Measurements from ENCODE around the gene SGPL1. TPM values are rescaled to one million over a fixed set of nuclear protein-coding genes. Genes with fewer than 3 reads are reported as not detected.
A peak's percentile ranks its signal among the peaks of the same experiment; 100 is the strongest.

Gene SGPL1
- total RNA-seq, 1 donor from 2014 or later = 8.2 TPM

- TF ChIP-seq, protein P1, sequence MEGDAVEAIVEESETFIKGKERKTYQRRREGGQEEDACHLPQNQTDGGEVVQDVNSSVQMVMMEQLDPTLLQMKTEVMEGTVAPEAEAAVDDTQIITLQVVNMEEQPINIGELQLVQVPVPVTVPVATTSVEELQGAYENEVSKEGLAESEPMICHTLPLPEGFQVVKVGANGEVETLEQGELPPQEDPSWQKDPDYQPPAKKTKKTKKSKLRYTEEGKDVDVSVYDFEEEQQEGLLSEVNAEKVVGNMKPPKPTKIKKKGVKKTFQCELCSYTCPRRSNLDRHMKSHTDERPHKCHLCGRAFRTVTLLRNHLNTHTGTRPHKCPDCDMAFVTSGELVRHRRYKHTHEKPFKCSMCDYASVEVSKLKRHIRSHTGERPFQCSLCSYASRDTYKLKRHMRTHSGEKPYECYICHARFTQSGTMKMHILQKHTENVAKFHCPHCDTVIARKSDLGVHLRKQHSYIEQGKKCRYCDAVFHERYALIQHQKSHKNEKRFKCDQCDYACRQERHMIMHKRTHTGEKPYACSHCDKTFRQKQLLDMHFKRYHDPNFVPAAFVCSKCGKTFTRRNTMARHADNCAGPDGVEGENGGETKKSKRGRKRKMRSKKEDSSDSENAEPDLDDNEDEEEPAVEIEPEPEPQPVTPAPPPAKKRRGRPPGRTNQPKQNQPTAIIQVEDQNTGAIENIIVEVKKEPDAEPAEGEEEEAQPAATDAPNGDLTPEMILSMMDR (IDR thresholded peaks at IDR 0.05; ENCODE audit: borderline replicate concordance) = no peak
- no peaks in the 10 kb centered on the region for H3K36me3 ChIP-seq
- no peaks in the 10 kb centered on the region for H3K9me3 ChIP-seq (replicated peaks)
- peaks cover 12% of the 10 kb centered on the region for H3K27me3 ChIP-seq (ENCODE audit: low read depth)
- peaks cover 13% of the 10 kb centered on the region for H3K4me1 ChIP-seq
- H3K27ac ChIP-seq (replicated peaks) = no peak overlapping the region
- H3K4me3 ChIP-seq = no peak overlapping the region
- intact Hi-C loops (cut with micrococcal nuclease) = no loop called here
- DNase-seq = no peak
Measured at GRCh38 chr10:70780370-70780760, 35.4 kb upstream of the SGPL1 start.

GRCh38 chr10:70780772-70781171 is 35.0 kb upstream of the SGPL1 start:
- no peaks in the 10 kb centered on the region for H3K36me3 ChIP-seq
- H3K4me3 ChIP-seq = no peak overlapping the region
- H3K4me1 ChIP-seq = peaks cover 13% of the 10 kb centered on the region
- intact Hi-C loops (cut with micrococcal nuclease) = no loop called here
- H3K9me3 ChIP-seq (replicated peaks) = no peaks in the 10 kb centered on the region
- TF ChIP-seq, protein P1 (IDR thresholded peaks at IDR 0.05; ENCODE audit: borderline replicate concordance) = no peak
- DNase-seq = no peak
- H3K27ac ChIP-seq (replicated peaks) = no peak overlapping the region
- peaks cover 14% of the 10 kb centered on the region for H3K27me3 ChIP-seq (ENCODE audit: low read depth)

- no peak for DNase-seq
- intact Hi-C loops (cut with micrococcal nuclease) = no loop called here
- Histone ChIP-seq H3K27me3 (ENCODE audit: low read depth) (peaks cover 14% of the 10 kb centered on the region), H3K4me3 (no peak overlapping the region), H3K9me3 (replicated peaks) (no peaks in the 10 kb centered on the region), H3K36me3 (no peaks in the 10 kb centered on the region), H3K27ac (replicated peaks) (no peak overlapping the region), H3K4me1 (peaks cover 13% of the 10 kb centered on the region)
- TF ChIP-seq, protein P1 (IDR thresholded peaks at IDR 0.05; ENCODE audit: borderline replicate concordance) = no peak
Measured at GRCh38 chr10:70781461-70782051, 34.2 kb upstream of the SGPL1 start.

DNA sequence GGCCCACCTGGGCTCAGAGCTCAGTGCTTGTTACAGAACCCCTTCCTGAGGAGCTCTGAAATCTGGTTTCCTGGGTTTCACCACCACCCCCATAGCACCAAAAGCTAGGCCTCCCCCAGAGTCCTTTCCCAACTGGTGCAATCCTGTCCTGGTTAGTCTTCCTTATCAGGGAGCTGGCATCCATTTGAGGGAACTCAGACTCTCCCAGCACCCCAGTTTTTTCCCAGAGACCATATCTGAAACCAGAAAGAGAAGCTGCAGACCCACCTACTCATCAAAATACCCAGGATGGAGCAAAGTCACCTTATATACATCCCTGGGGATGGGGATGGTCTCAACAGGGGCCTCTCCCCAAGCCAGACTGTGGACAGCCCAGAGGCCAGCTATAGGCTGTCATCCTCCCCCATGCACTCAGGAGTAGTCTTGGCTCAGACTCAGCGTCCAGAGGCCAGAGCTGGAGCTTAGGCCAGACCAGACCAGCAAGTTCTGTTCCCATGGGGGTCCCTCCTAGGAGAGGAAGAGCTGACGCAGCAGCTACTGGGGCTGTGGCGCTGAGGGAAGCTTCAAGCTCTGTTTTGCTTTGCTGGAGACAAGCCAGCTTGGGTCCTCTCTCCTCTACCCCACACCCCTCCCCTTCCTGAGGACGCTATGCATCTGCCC is 33.5 kb upstream of the SGPL1 start:
- peak; percentile 34 for DNase-seq
- TF ChIP-seq, protein P1 (IDR thresholded peaks at IDR 0.05; ENCODE audit: borderline replicate concordance) = no peak

GRCh38 chr10:70782746-70783680 is 32.7 kb upstream of the SGPL1 start:
- no peak for DNase-seq
- Histone ChIP-seq H3K4me3 (no peak overlapping the region), H3K36me3 (no peaks in the 10 kb centered on the region), H3K27ac (replicated peaks) (no peak overlapping the region), H3K27me3 (ENCODE audit: low read depth) (peaks cover 14% of the 10 kb centered on the region), H3K4me1 (peaks cover 13% of the 10 kb centered on the region), H3K9me3 (replicated peaks) (peaks cover 6% of the 10 kb centered on the region)
- intact Hi-C loops (cut with micrococcal nuclease) = no loop called here
- TF ChIP-seq, protein P1 (IDR thresholded peaks at IDR 0.05; ENCODE audit: borderline replicate concordance) = no peak

More for the DNA sequence above, 33.5 kb upstream of the SGPL1 start:
- no peaks in the 10 kb centered on the region for H3K36me3 ChIP-seq
- no peak overlapping the region for H3K4me3 ChIP-seq
- intact Hi-C loops (cut with micrococcal nuclease) = no loop called here
- H3K27me3 ChIP-seq (ENCODE audit: low read depth) = peaks cover 14% of the 10 kb centered on the region
- H3K27ac ChIP-seq (replicated peaks) = no peak overlapping the region
- no peaks in the 10 kb centered on the region for H3K9me3 ChIP-seq (replicated peaks)
- peaks cover 13% of the 10 kb centered on the region for H3K4me1 ChIP-seq
